K562 (cell line): ENCODE data around the gene TSPAN1. TPM values are rescaled to one million over a fixed set of nuclear protein-coding genes. Genes with fewer than 3 reads are reported as not detected.

Source experiments
- ADNP ChIP-seq: fragments of 200-800 bp; sonication (Bioruptor generic); IDR thresholded peaks from 2 replicates; pipeline ENCODE4 v1.6.1; 2016; ENCODE audit warnings: missing genetic modification characterization, missing compliant biosample characterization
- EZH2 ChIP-seq: IDR thresholded peaks from 2 replicates; pipeline ENCODE4 v1.6.1; 2012; ENCODE audit warnings: low read depth, mild to moderate bottlenecking, inconsistent platforms, low read length, borderline replicate concordance
- HDGF ChIP-seq: fragments of 450-650 bp; IDR thresholded peaks from 2 replicates; pipeline ENCODE4 v1.6.1; 2016
- HMGN3 ChIP-seq: IDR thresholded peaks from 2 replicates; pipeline ENCODE4 v1.6.1; 2011; ENCODE audit warnings: borderline replicate concordance, low read depth, mild to moderate bottlenecking, mixed read lengths, low read length; ENCODE audit not compliant: insufficient read length; ENCODE audit errors: extremely low read depth
- HNRNPL ChIP-seq: fragments of 200-400 bp; formaldehyde crosslinking; IDR thresholded peaks from 2 replicates; pipeline ENCODE4 v1.6.1; 2017; ENCODE audit warnings: low read depth, mild to moderate bottlenecking, low read length
- NFIC ChIP-seq: fragments of 450-650 bp; IDR thresholded peaks from 2 replicates; pipeline ENCODE4 v1.6.1; 2017; ENCODE audit warnings: mild to moderate bottlenecking, inconsistent platforms
- NR2F6 ChIP-seq: fragments of 450-650 bp; formaldehyde crosslinking; IDR thresholded peaks from 2 replicates; pipeline ENCODE4 v1.4.0; 2020; ENCODE audit warnings: mild to moderate bottlenecking
- POLR2A ChIP-seq: fragments of 450-650 bp; conservative IDR thresholded peaks from 2 replicates; pipeline ENCODE4 v1.6.1; 2016
- RUNX1 ChIP-seq: sonication (generic); IDR thresholded peaks from 2 replicates; pipeline ENCODE4 v1.6.1; 2016; ENCODE audit warnings: antibody characterized with exemption, low read depth
- SMAD3 ChIP-seq: fragments of 450-650 bp; formaldehyde crosslinking; conservative IDR thresholded peaks from 2 replicates; pipeline ENCODE4 v1.4.0; 2020; ENCODE audit warnings: mild to moderate bottlenecking
- SMARCE1 ChIP-seq: fragments of 450-650 bp; IDR thresholded peaks from 2 replicates; pipeline ENCODE4 v1.7.1; 2016; ENCODE audit warnings: mild to moderate bottlenecking
- TCF3 ChIP-seq: sonication (generic); formaldehyde crosslinking; IDR thresholded peaks from 2 replicates; pipeline ENCODE4 v1.4.0; 2020; ENCODE audit warnings: mild to moderate bottlenecking, missing genetic modification reagents
- THAP7 ChIP-seq: fragments of 250-450 bp; sonication (Bioruptor Pico); IDR thresholded peaks from 2 replicates; pipeline ENCODE4 v1.5.0; 2021
- THRAP3 ChIP-seq: fragments of 450-650 bp; IDR thresholded peaks from 2 replicates; pipeline ENCODE4 v1.6.1; 2016; ENCODE audit warnings: mild to moderate bottlenecking, inconsistent platforms, borderline replicate concordance
- U2AF1 ChIP-seq: fragments of 200-400 bp; formaldehyde crosslinking; optimal IDR thresholded peaks from 2 replicates; pipeline ENCODE3; 2017; ENCODE audit warnings: mild to moderate bottlenecking, low read depth, low read length, moderate library complexity
- XRCC5 ChIP-seq: fragments of 200-400 bp; formaldehyde crosslinking; IDR thresholded peaks from 2 replicates; pipeline ENCODE4 v1.6.1; 2017; ENCODE audit warnings: low read depth, mild to moderate bottlenecking, low read length
- ZNF384 ChIP-seq: IDR thresholded peaks from 2 replicates; pipeline ENCODE4 v1.6.1; 2012; ENCODE audit warnings: low read depth, low read length, improper control_type of control experiment
- ZNF764 ChIP-seq: fragments of 250-450 bp; sonication (Bioruptor Pico); IDR thresholded peaks from 2 replicates; pipeline ENCODE4 v1.4.0; 2020; ENCODE audit warnings: low read depth, mild to moderate bottlenecking, moderate library complexity
- ZSCAN32 ChIP-seq: fragments of 450-650 bp; formaldehyde crosslinking; IDR thresholded peaks from 2 replicates; pipeline ENCODE4 v1.4.0; 2020; ENCODE audit warnings: mild to moderate bottlenecking, moderate library complexity
- polyA plus RNA-seq, 8 experiments: library from polyadenylated mRNA; depleted of rRNA in 4 of 8; stranded (reverse) in 5 of 8; unstranded in 3 of 8; fragments of >200 nt; fragmentation: Nextera tagmentation in 2 of 8; fragmentation: Illumina TruSeq in 1 of 8; extraction: Ambion mirVana in 2 of 8; extraction: Trizol in 1 of 8; gene quantifications; 2 replicates each; pipeline versions ENCODE4 v1.2.1 to v1.2.3, GENCODE V29; 2011 to 2014; ENCODE audit warnings: inconsistent platforms in 1 of 8, missing spikeins in 1 of 8
- total RNA-seq, 7 experiments: library from RNA; depleted of rRNA in 6 of 7; stranded (reverse); fragments of >200 nt in 6 of 7; fragmentation: Illumina TruSeq in 2 of 7; extraction: Trizol in 2 of 7; gene quantifications; 2 replicates each; pipeline versions ENCODE4 v1.2.1 to v1.2.3, GENCODE V29; 2011 to 2021; ENCODE audit warnings: low replicate concordance in 1 of 7
- TF ChIP-seq, protein P1 (sequence below): fragments of 250-450 bp; sonication (Bioruptor Pico); IDR thresholded peaks from 2 replicates; pipeline ENCODE4 v1.9.0; 2021; ENCODE audit warnings: mild to moderate bottlenecking, inconsistent platforms
- TF ChIP-seq, protein P2 (sequence below): fragments of 450-650 bp; IDR thresholded peaks from 2 replicates; pipeline ENCODE4 v1.6.1; 2016; ENCODE audit warnings: low read depth

TSPAN1 gene
- total and polyA plus RNA-seq, 9 of the 15 experiments (the other 6 are each of a cell fraction or from before 2014, with no cell fraction given) = 0.58 TPM; not detected in 8

DNA sequence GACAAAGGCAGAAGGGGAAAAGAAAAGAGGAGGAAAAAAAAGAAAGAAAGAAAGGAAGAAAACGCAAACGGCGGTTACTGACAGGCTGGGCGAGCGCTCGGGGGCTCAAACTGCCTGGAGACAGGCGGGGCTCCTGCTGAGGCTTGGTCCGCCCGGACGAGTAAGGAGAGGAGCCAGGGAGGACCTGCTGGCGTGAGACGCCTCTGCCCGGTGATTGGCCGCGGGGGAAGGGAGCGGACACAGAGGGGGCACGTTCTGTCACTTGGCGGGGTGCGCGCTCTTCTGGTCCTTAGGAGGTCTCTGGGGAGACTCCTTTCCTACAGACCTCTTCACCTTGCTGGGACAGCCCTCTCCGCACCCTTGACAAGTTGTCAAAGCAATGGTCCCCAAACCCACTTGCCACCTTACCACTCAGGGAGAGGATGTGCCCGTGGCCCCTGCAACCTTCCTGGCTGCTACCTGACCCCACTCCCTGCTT is 41.7 kb upstream of the TSPAN1 start (continued):
- TF ChIP-seq SMARCE1 = no peak
- TF ChIP-seq HDGF = no peak
- no peak; the same call in none of the 2 replicates for TF ChIP-seq POLR2A
- TF ChIP-seq ZNF764 = 0 out of 2 replicates have a peak, but pooled peaks have one; percentile 42
- no peak for TF ChIP-seq THAP7 (CRISPR knock-in tag)
- no peak for TF ChIP-seq U2AF1
- peak; percentile 33; the same call in 1 of the 2 replicates for TF ChIP-seq RUNX1
- no peak for TF ChIP-seq ADNP (tag)
- no peak for TF ChIP-seq HNRNPL
- TF ChIP-seq SMAD3 = no peak
- TF ChIP-seq EZH2 = no peak
- TF ChIP-seq XRCC5 = no peak
- TF ChIP-seq NFIC = no peak
- TF ChIP-seq, protein P1, sequence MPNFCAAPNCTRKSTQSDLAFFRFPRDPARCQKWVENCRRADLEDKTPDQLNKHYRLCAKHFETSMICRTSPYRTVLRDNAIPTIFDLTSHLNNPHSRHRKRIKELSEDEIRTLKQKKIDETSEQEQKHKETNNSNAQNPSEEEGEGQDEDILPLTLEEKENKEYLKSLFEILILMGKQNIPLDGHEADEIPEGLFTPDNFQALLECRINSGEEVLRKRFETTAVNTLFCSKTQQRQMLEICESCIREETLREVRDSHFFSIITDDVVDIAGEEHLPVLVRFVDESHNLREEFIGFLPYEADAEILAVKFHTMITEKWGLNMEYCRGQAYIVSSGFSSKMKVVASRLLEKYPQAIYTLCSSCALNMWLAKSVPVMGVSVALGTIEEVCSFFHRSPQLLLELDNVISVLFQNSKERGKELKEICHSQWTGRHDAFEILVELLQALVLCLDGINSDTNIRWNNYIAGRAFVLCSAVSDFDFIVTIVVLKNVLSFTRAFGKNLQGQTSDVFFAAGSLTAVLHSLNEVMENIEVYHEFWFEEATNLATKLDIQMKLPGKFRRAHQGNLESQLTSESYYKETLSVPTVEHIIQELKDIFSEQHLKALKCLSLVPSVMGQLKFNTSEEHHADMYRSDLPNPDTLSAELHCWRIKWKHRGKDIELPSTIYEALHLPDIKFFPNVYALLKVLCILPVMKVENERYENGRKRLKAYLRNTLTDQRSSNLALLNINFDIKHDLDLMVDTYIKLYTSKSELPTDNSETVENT (CRISPR knock-in tag) = peak; percentile 72; the same call in 1 of the 2 replicates
- TF ChIP-seq, protein P2, sequence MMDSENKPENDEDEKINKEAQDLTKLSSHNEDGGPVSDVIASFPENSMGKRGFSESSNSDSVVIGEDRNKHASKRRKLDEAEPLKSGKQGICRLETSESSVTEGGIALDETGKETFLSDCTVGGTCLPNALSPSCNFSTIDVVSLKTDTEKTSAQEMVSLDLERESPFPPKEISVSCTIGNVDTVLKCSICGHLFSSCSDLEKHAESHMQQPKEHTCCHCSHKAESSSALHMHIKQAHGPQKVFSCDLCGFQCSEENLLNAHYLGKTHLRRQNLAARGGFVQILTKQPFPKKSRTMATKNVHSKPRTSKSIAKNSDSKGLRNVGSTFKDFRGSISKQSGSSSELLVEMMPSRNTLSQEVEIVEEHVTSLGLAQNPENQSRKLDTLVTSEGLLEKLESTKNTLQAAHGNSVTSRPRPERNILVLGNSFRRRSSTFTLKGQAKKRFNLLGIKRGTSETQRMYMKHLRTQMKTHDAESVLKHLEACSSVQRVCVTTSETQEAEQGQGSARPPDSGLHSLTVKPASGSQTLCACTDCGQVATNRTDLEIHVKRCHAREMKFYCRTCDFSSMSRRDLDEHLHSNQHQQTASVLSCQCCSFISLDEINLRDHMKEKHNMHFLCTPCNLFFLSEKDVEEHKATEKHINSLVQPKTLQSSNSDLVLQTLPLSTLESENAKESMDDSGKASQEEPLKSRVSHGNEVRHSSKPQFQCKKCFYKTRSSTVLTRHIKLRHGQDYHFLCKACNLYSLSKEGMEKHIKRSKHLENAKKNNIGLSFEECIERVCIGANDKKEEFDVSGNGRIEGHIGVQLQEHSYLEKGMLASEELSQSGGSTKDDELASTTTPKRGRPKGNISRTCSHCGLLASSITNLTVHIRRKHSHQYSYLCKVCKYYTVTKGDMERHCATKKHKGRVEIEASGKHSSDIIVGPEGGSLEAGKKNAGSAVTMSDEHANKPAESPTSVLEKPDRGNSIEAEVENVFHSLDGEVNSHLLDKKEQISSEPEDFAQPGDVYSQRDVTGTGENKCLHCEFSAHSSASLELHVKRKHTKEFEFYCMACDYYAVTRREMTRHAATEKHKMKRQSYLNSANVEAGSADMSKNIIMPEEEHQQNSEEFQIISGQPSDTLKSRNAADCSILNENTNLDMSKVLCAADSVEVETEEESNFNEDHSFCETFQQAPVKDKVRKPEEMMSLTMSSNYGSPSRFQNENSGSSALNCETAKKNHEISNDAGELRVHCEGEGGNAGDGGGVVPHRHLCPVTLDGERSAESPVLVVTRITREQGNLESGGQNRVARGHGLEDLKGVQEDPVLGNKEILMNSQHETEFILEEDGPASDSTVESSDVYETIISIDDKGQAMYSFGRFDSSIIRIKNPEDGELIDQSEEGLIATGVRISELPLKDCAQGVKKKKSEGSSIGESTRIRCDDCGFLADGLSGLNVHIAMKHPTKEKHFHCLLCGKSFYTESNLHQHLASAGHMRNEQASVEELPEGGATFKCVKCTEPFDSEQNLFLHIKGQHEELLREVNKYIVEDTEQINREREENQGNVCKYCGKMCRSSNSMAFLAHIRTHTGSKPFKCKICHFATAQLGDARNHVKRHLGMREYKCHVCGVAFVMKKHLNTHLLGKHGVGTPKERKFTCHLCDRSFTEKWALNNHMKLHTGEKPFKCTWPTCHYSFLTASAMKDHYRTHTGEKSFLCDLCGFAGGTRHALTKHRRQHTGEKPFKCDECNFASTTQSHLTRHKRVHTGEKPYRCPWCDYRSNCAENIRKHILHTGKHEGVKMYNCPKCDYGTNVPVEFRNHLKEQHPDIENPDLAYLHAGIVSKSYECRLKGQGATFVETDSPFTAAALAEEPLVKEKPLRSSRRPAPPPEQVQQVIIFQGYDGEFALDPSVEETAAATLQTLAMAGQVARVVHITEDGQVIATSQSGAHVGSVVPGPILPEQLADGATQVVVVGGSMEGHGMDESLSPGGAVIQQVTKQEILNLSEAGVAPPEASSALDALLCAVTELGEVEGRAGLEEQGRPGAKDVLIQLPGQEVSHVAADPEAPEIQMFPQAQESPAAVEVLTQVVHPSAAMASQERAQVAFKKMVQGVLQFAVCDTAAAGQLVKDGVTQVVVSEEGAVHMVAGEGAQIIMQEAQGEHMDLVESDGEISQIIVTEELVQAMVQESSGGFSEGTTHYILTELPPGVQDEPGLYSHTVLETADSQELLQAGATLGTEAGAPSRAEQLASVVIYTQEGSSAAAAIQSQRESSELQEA = no peak
- no peak for TF ChIP-seq ZSCAN32 (CRISPR knock-in tag)
- TF ChIP-seq TCF3 = no peak
- no peak; the same call in 1 of the 2 replicates for TF ChIP-seq ZNF384
- peak; percentile 6 for TF ChIP-seq HMGN3
- TF ChIP-seq NR2F6 (CRISPR knock-in tag) = no peak
- TF ChIP-seq THRAP3 = no peak
